Panc1 (cell line): ENCODE data around the gene GNAT3.

ENCODE experiments used
- CTCF ChIP-seq: fragments of 450-650 bp; IDR thresholded peaks from 2 replicates; pipeline ENCODE4 v1.5.1; 2017; ENCODE audit warnings: mild to moderate bottlenecking
- POLR2AphosphoS5 ChIP-seq: IDR thresholded peaks from 2 replicates; pipeline ENCODE4 v1.6.1; 2012; ENCODE audit warnings: mild to moderate bottlenecking, low read depth, low read length, moderate library complexity
- REST ChIP-seq, 2 experiments: IDR thresholded peaks; 2 replicates each; pipeline ENCODE4 v1.6.1; 2011 to 2012; ENCODE audit warnings: low read depth in 2 of 2, control low read depth in 1 of 2, low read length in 1 of 2, mild to moderate bottlenecking in 1 of 2, moderate library complexity in 1 of 2; ENCODE audit not compliant: insufficient read depth in 1 of 2
- SIN3A ChIP-seq: IDR thresholded peaks from 2 replicates; pipeline ENCODE4 v1.6.1; 2012; ENCODE audit warnings: low read depth, mild to moderate bottlenecking, low read length, moderate library complexity, borderline replicate concordance; ENCODE audit not compliant: insufficient read depth

- TF ChIP-seq CTCF (no peak), REST (IDR thresholded peaks at IDR 0.05; ENCODE audit: insufficient read depth in 1 of 2, low read depth in 2 of 2, low read length in 1 of 2) (no peak), SIN3A (no peak), POLR2AphosphoS5 (no peak)
Observed at GRCh38 chr7:80476035-80476434, 35.8 kb downstream of the GNAT3 start.
